LNCAP (cell line): ENCODE data around the gene ELMO2.

Experiments used
- TF ChIP-seq, protein P1 (sequence below): fragments of 450-650 bp; IDR thresholded peaks from 2 replicates; pipeline ENCODE4 v1.5.1; 2017; ENCODE audit warnings: mild to moderate bottlenecking

ELMO2 gene

DNA sequence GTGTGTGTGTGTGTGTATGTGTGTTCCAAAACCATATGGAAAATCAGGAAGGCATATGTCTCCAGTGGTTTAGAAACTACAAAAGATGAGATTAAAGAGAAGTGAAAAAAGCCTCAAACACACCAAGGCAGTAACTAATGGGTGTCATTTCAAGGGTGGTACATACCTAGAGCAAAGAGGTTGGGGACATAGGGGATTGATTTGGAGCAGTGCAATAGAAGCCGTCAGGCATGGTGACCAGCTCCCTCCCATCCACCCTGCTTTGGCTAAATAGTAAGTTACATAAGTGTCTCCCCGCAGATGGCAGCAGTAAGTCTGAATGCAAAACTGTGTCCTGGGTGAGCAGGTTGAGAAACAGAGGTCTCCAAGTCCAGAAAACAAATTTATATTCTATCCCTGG is 10.4 kb upstream of the ELMO2 start:
- TF ChIP-seq, protein P1, sequence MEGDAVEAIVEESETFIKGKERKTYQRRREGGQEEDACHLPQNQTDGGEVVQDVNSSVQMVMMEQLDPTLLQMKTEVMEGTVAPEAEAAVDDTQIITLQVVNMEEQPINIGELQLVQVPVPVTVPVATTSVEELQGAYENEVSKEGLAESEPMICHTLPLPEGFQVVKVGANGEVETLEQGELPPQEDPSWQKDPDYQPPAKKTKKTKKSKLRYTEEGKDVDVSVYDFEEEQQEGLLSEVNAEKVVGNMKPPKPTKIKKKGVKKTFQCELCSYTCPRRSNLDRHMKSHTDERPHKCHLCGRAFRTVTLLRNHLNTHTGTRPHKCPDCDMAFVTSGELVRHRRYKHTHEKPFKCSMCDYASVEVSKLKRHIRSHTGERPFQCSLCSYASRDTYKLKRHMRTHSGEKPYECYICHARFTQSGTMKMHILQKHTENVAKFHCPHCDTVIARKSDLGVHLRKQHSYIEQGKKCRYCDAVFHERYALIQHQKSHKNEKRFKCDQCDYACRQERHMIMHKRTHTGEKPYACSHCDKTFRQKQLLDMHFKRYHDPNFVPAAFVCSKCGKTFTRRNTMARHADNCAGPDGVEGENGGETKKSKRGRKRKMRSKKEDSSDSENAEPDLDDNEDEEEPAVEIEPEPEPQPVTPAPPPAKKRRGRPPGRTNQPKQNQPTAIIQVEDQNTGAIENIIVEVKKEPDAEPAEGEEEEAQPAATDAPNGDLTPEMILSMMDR = no peak

DNA sequence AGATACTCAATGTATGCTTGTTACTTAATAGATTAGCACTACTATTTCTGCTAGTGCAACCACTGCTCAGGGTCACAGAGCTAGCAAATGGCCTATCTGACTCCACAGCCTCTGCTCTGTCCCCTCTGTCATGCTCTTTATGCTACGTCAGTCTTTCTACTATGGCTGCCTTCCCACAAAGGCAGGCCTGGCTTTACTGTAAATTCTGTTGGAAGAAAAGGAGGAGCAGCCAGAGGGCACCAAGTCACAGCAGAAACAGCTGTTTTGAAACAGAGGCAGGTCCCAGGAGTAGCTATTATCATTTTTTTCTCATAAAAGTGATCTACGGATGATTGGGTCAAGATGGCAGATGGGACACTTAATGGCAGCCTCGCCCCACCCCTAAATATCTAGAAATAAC is 10.0 kb upstream of the ELMO2 start:
- TF ChIP-seq, protein P1 = no peak

DNA sequence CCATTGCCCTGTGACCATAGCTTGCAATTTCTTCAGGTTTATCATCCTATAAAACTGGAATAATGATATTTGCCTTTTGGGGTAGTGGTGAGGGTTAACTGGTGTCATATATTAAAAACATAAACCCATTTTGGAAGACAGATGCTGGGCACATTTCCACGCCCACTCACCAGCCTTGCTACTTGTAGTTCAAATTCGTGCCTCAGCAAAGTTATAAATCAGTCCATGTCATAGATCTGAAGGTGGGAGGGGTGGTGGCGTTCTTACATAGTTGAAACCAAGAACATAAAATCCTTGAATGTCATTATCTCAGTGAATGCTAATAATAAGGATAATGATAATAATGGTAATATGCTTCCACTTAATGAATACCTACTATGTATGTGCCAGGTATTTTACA is 9.4 kb upstream of the ELMO2 start:
- TF ChIP-seq, protein P1 = no peak

DNA sequence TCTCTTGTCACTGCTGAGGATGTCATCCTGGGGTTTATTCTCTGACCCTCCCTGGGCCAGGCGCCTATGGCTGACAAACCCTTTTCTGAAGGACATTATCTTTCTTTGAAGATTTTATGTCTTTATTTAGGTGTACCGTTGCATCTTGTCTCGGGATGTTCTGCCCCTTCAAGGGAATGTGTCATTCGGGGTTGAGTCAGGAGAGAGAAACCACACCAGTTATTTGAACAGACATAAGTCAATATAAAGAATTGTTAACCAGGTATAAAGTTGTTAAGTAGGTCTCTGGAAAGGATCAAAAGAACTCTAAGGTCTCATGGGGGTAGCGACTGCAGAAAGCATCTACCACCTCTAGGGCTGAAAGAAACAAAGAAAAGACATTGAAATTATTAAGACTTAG is 8.2 kb upstream of the ELMO2 start:
- TF ChIP-seq, protein P1 = no peak

DNA sequence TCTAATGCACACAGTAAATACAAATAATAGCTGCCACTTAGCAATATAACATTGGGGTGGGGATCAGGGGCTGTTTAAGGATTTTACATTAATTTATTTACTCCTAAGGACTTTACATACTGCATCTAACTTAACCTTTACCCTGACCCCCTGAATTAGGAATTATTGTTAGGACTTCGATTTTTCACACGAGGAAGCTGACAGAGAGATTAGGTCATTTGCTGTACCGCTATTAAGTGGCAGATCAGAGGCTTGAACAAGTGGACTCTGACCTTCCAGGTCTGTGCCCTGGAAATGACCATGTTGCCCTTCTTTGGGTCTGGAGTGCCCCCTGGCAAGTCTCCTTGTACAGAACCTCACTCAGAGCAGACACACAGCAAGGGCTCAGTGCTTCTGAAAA is 5.2 kb upstream of the ELMO2 start:
- TF ChIP-seq, protein P1 = no peak

DNA sequence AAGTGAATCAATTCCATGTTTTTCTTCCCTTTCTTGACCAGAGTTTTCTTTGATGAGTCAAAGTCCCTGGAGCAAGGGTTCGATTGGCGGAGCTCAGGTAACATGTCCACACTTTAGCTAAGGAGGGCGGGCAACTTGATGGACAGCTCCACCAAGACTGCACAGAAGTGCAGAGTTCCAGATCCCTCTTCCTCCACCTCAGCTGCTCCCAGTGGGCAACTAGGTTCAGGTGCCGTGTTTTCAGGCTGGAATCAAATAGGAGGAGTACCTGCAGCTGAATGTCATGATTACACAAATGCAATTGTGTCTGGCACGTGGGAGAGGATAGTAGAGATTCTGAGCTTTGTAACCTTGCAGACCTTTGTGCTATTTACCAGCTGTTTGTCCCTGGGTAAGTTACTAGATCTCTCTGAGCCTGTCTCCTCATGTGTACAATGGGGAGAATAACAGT is 1.9 kb upstream of the ELMO2 start:
- TF ChIP-seq, protein P1 = no peak

DNA sequence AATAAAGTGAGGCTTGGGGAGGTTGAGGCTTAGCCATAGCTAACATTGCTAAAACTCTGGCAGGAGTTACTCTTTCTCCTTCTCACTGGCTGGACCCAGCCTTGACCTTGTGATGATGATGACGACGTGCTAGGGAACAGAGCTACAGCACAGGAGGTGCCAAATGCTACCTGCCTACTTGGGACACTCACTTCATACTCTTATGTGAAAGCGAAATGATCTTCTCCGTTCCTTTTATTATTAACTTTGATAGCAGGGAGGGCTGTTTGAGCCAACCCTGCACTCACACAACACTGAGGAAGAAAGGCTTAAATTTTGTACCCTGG is 1.2 kb upstream of the ELMO2 start:
- TF ChIP-seq, protein P1 = no peak

DNA sequence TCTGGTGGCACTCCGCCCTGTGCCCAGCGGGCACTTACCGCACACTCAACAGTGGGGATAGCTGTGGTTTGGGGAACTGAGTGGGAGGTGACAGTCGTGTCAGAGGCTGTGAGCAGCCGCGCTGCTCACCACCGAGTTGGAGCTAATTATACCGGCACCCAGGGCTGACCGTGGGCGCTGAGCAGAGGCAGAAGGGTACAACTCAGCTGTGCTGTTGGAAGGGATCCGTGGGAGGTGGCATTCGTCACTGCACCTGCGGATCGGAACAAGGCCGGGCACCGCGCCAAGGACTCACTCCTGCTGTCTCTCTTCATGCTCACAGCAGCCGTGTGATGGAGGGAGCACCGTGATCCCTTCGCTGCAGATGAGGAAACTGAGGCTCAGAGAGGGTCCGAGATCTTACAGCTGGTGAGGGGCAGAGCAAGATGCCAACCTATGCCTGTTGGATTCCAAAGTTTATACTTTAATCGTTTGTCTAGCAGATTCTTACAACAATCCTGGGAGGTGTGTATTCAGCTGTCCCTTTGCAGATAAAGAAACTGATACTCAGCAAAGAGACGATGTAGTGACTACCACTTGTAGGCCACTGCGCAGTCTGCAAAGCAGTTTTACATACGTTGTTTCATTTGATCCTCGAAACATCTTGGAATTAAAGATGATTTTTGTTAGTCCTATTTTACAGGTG is 713 bp upstream of the ELMO2 start:
- TF ChIP-seq, protein P1 = no peak
